ENCODE results near the gene VAMP8. TPM values are rescaled to one million over a fixed set of nuclear protein-coding genes. Genes with fewer than 3 reads are reported as not detected.
"Not testable (repeated sequence)": the region's sequence is repeated elsewhere in the genome, so short reads cannot be mapped to it uniquely, and the experiment has no call there.

VAMP8 gene
- total and polyA plus RNA-seq, 8 donors: 51.8 to 250 (median 64.2) TPM

- peak in 2 of 4 donors; percentile 75 to 92 for DNase-seq
- Histone ChIP-seq H3K4me3 (peak overlapping the region; percentile 78 to 88), H3K36me3 (peaks cover 0 to 35% of the 10 kb centered on the region in 2 donors), H3K4me1 (peaks cover 34 to 80% of the 10 kb centered on the region in 2 donors), H3K27me3 (no peaks in the 10 kb centered on the region), H3K9me3 (no peaks in the 10 kb centered on the region), H3K27ac (peak overlapping the region; percentile 83 to 85)
- ATAC-seq: peak; percentile 63
- intact Hi-C loops (cut with DNase I): no loop called here
- TF ChIP-seq CTCF (IDR thresholded peaks at IDR 0.05): no peak
Observed at GRCh38 chr2:85601771-85602475, 24.5 kb downstream of the VAMP8 start.

GRCh38 chr2:85602476-85603234 lies 25.3 kb downstream of the VAMP8 start, which contains the start of gene TMEM150A:
Gene TMEM150A, minus strand, starts transcription at chr2:85602698. Its CDS starts 750 bp downstream, at chr2:85601948.
- Histone ChIP-seq H3K4me1 (peaks cover 34 to 75% of the 10 kb centered on the region in 2 donors), H3K4me3 (peak within 1 kb of the TSS; percentile 78 to 88), H3K27ac (peak within 1 kb of the TSS; percentile 83 to 85), H3K9me3 (no peaks in the 10 kb centered on the region), H3K36me3 (peaks cover 0 to 27% of the 10 kb centered on the region in 2 donors), H3K27me3 (no peaks in the 10 kb centered on the region)
- DNase-seq (peak; percentile 85 to 99 (median 94)), ATAC-seq (peak; percentile 90)
- peak in 1 of 2 donors; percentile 61 for TF ChIP-seq CTCF (IDR thresholded peaks at IDR 0.05)
- intact Hi-C loops (cut with DNase I): no loop called here

- Histone ChIP-seq H3K36me3 (peaks cover 0 to 27% of the 10 kb centered on the region in 2 donors), H3K4me3 (peak overlapping the region in 1 of 2 donors; percentile 78), H3K27ac (peak overlapping the region; percentile 73 to 83), H3K4me1 (peaks cover 44 to 82% of the 10 kb centered on the region in 2 donors)
- ATAC-seq; DNase-seq; H3K27me3 ChIP-seq; H3K9me3 ChIP-seq; intact Hi-C loops (cut with DNase I): not testable (repeated sequence)
Observed at GRCh38 chr2:85604133-85604444, 26.7 kb downstream of the VAMP8 start.

GRCh38 chr2:85604568-85605339 lies 27.4 kb downstream of the VAMP8 start:
- TF ChIP-seq CTCF (IDR thresholded peaks at IDR 0.05): no peak
- peaks cover 44 to 85% of the 10 kb centered on the region in 2 donors for H3K4me1 ChIP-seq
- no peak for ATAC-seq
- H3K27ac ChIP-seq: peak overlapping the region; percentile 73 to 83
- H3K27me3 ChIP-seq: no peaks in the 10 kb centered on the region
- peaks cover 0 to 27% of the 10 kb centered on the region in 2 donors for H3K36me3 ChIP-seq
- peak overlapping the region in 1 of 2 donors; percentile 78 for H3K4me3 ChIP-seq
- intact Hi-C loops (cut with DNase I): no loop called here
- H3K9me3 ChIP-seq: no peaks in the 10 kb centered on the region
- DNase-seq: no peak

- H3K36me3 ChIP-seq: peaks cover 0 to 25% of the 10 kb centered on the region in 2 donors
- peak; percentile 2 for ATAC-seq
- peak overlapping the region; percentile 73 to 83 for H3K27ac ChIP-seq
- intact Hi-C loops (cut with DNase I): no loop called here
- peak in 2 of 4 donors; percentile 86 to 91 for DNase-seq
- peaks cover 38 to 87% of the 10 kb centered on the region in 2 donors for H3K4me1 ChIP-seq
- no peak overlapping the region for H3K4me3 ChIP-seq
- no peaks in the 10 kb centered on the region for H3K9me3 ChIP-seq
- no peaks in the 10 kb centered on the region for H3K27me3 ChIP-seq
- no peak for TF ChIP-seq CTCF (IDR thresholded peaks at IDR 0.05)
Observed at GRCh38 chr2:85605406-85606115, 28.2 kb downstream of the VAMP8 start.

All from left lung (tissue), 10 donors.